D721Med (cell line): ENCODE data around the gene ACTR3C.

ENCODE experiments used
- DNase-seq: peaks from one replicate; pipeline ENCODE4 v3.0.0; 2011; ENCODE audit warnings: low spot score; ENCODE audit not compliant: insufficient read length
- FAIRE-seq: peaks from 2 replicates; lab custom pipeline; 2011; peaks lifted over from hg19 to GRCh38; lab: Jason Lieb, UNC
- CTCF ChIP-seq: IDR thresholded peaks from 2 replicates; pipeline ENCODE4 v1.5.1; 2012; ENCODE audit warnings: mild to moderate bottlenecking, control low read depth; ENCODE audit not compliant: insufficient read depth; ENCODE audit errors: missing control alignments

ACTR3C gene

GRCh38 chr7:150363370-150363769 lies 40.0 kb upstream of the ACTR3C start:
- FAIRE-seq (no peak), DNase-seq (no peak)
- no peak for TF ChIP-seq CTCF

GRCh38 chr7:150361807-150362621 lies 38.7 kb upstream of the ACTR3C start:
- DNase-seq: no peak
- FAIRE-seq: no peak
- no peak for TF ChIP-seq CTCF

GRCh38 chr7:150361402-150361801 lies 38.1 kb upstream of the ACTR3C start:
- DNase-seq: no peak
- FAIRE-seq: no peak
- TF ChIP-seq CTCF: no peak

- no peak for TF ChIP-seq CTCF
- FAIRE-seq (no peak), DNase-seq (no peak)
Measured at GRCh38 chr7:150360363-150361058, 37.2 kb upstream of the ACTR3C start.

GRCh38 chr7:150359622-150360362 lies 36.4 kb upstream of the ACTR3C start:
- TF ChIP-seq CTCF: no peak
- FAIRE-seq (no peak), DNase-seq (no peak)

- FAIRE-seq (no peak), DNase-seq (no peak)
- TF ChIP-seq CTCF: no peak
Measured at GRCh38 chr7:150358988-150359621, 35.8 kb upstream of the ACTR3C start.
